ENCODE measurements around the gene VAC14. TPM values are rescaled to one million over a fixed set of nuclear protein-coding genes. Genes with fewer than 3 reads are reported as not detected.

VAC14 gene
- total RNA-seq, 1 experiment from 2014 or later: 35.3 TPM

- Histone ChIP-seq H3K9ac (ENCODE audit: low read length) (no peak overlapping the region), H3K79me2 (ENCODE audit: insufficient read depth, low read length) (no peaks in the 10 kb centered on the region), H3K27me3 (ENCODE audit: insufficient read depth, low read length) (no peaks in the 10 kb centered on the region), H3K27ac (ENCODE audit: low read depth, low read length) (no peak overlapping the region), H3K4me3 (replicated peaks in 1 of 2; ENCODE audit: low read depth in 1 of 2, low read length in 2 of 2) (no peak overlapping the region), H3K4me2 (ENCODE audit: low read length) (no peak overlapping the region), H4K20me1 (ENCODE audit: insufficient read depth) (no peaks in the 10 kb centered on the region), H3K9me3 (ENCODE audit: control insufficient read depth in 1 of 2, insufficient read depth in 1 of 2, low read depth in 1 of 2, low read length in 2 of 2) (no peaks in the 10 kb centered on the region), H3K4me1 (ENCODE audit: control insufficient read depth in 1 of 2, insufficient read depth in 2 of 2, low read length in 2 of 2) (peaks cover 0 to 10% of the 10 kb centered on the region in 2 experiments; a peak in 1 of 4 replicates), H3K9me2 (ENCODE audit: insufficient read depth) (no peaks in the 10 kb centered on the region), H2AFZ (ENCODE audit: low read depth, low read length, poor library complexity, severe bottlenecking) (no peak overlapping the region), H3K36me3 (ENCODE audit: control insufficient read depth in 1 of 2, insufficient read depth in 2 of 2, low read length in 2 of 2) (no peaks in the 10 kb centered on the region; a peak in 1 of 4 replicates)
- no peak for DNase-seq (ENCODE audit: low read depth, low spot score)
- CTCF ChIA-PET: no interaction called here
- no TSS peak for BruUV-seq (replicated peaks)
- intact Hi-C loops (cut with micrococcal nuclease): no loop called here
- ATAC-seq: no peak
- RAD21 ChIA-PET (ENCODE audit: low non-redundant PET in 1 of 2, low total read pairs in 2 of 2, uncharacterized antibody in 2 of 2, unreplicated experiment in 2 of 2): no interaction called here
- POLR2A ChIA-PET: no interaction called here
- TF ChIP-seq ZBTB33 (IDR thresholded peaks at IDR 0.05; ENCODE audit: extremely low read depth, insufficient replicate concordance, low read length): no peak
- no peak for TF ChIP-seq SP1 (IDR thresholded peaks at IDR 0.05; ENCODE audit: low read depth)
- TF ChIP-seq SRF (IDR thresholded peaks at IDR 0.05; ENCODE audit: low read depth): no peak
- TF ChIP-seq TCF7L2 (IDR thresholded peaks at IDR 0.05; ENCODE audit: borderline replicate concordance, extremely low read depth, insufficient read depth, insufficient read length): no peak
- TF ChIP-seq POLR2A (IDR thresholded peaks at IDR 0.05; ENCODE audit: borderline replicate concordance, extremely low read depth, insufficient read depth, insufficient read length): no peak
- TF ChIP-seq FOSL1 (IDR thresholded peaks at IDR 0.05; ENCODE audit: low read depth): no peak
- no peak for TF ChIP-seq REST (IDR thresholded peaks at IDR 0.05; ENCODE audit: low read depth)
- no peak for TF ChIP-seq JUND (IDR thresholded peaks at IDR 0.05)
- no peak for TF ChIP-seq ATF3 (IDR thresholded peaks at IDR 0.05)
- no peak for TF ChIP-seq EZH2 (IDR thresholded peaks at IDR 0.05)
- no peak for TF ChIP-seq ZFX (IDR thresholded peaks at IDR 0.05)
- TF ChIP-seq YY1 (IDR thresholded peaks at IDR 0.05; ENCODE audit: extremely low read depth, insufficient replicate concordance, low read depth, low read length): no peak
These were observed 46.6 kb downstream of the VAC14 start for GRCh38 chr16:70754371-70754770.
